SK-N-SH treated with all-trans-retinoic acid at 6 μM for 48 hours (cell line): ENCODE data around the gene FOXK1.

Source experiments
- ATAC-seq: fragments of 200-7000 bp; cut with Tn5 transposase; 3 replicates; pipeline ENCODE4 v1.9.1; 2020; ENCODE audit warnings: mild to moderate bottlenecking, moderate library complexity
- ARNTL ChIP-seq: fragments of 450-650 bp; formaldehyde crosslinking; IDR thresholded peaks from 2 replicates; pipeline ENCODE4 v1.5.0; 2020; ENCODE audit warnings: low read depth, mild to moderate bottlenecking, moderate library complexity, borderline replicate concordance
- CSDC2 ChIP-seq: fragments of 250-450 bp; sonication (Bioruptor Pico); IDR thresholded peaks from 2 replicates; pipeline ENCODE4 v1.5.0; 2020; ENCODE audit warnings: mild to moderate bottlenecking, moderate library complexity
- ESRRG ChIP-seq: fragments of 250-450 bp; sonication (Bioruptor Pico); IDR thresholded peaks from 2 replicates; pipeline ENCODE4 v1.6.1; 2021; ENCODE audit warnings: mild to moderate bottlenecking
- GLIS3 ChIP-seq: fragments of 250-450 bp; sonication (Bioruptor Pico); IDR thresholded peaks from 2 replicates; pipeline ENCODE4 v1.5.0; 2020; ENCODE audit warnings: mild to moderate bottlenecking, moderate library complexity
- OSR1 ChIP-seq: fragments of 250-450 bp; sonication (Bioruptor Pico); IDR thresholded peaks from 2 replicates; pipeline ENCODE4 v1.8.0; 2022; ENCODE audit warnings: moderate library complexity, mild to moderate bottlenecking, inconsistent platforms
- RARB ChIP-seq: fragments of 250-450 bp; sonication (Bioruptor Pico); IDR thresholded peaks from 2 replicates; pipeline ENCODE4 v1.8.0; 2021; ENCODE audit warnings: mild to moderate bottlenecking, moderate library complexity
- SNAI2 ChIP-seq: fragments of 250-450 bp; sonication (Bioruptor Pico); IDR thresholded peaks from 2 replicates; pipeline ENCODE4 v1.5.0; 2020; ENCODE audit warnings: mild to moderate bottlenecking, moderate library complexity
- TCF4 ChIP-seq: fragments of 250-450 bp; sonication (Bioruptor Pico); IDR thresholded peaks from 2 replicates; pipeline ENCODE4 v1.8.0; 2021; ENCODE audit warnings: mild to moderate bottlenecking, moderate library complexity, borderline replicate concordance
- TOX ChIP-seq: fragments of 250-450 bp; sonication (Bioruptor Pico); IDR thresholded peaks from 2 replicates; pipeline ENCODE4 v1.8.0; 2021; ENCODE audit warnings: mild to moderate bottlenecking, moderate library complexity, borderline replicate concordance
- ZC3H10 ChIP-seq: fragments of 250-450 bp; sonication (Bioruptor Pico); IDR thresholded peaks from 2 replicates; pipeline ENCODE4 v1.5.1; 2021; ENCODE audit warnings: mild to moderate bottlenecking, moderate library complexity
- ZFP3 ChIP-seq: fragments of 250-450 bp; sonication (Bioruptor Pico); IDR thresholded peaks from 2 replicates; pipeline ENCODE4 v1.5.0; 2020; ENCODE audit warnings: mild to moderate bottlenecking, moderate library complexity
- ZNF565 ChIP-seq: fragments of 450-650 bp; formaldehyde crosslinking; conservative IDR thresholded peaks from 2 replicates; pipeline ENCODE4 v1.5.0; 2020; ENCODE audit warnings: low read depth, mild to moderate bottlenecking, moderate library complexity
- ZNF70 ChIP-seq: fragments of 450-650 bp; formaldehyde crosslinking; IDR thresholded peaks from 2 replicates; pipeline ENCODE4 v1.5.0; 2020; ENCODE audit warnings: mild to moderate bottlenecking, moderate library complexity
- ZNF8 ChIP-seq: fragments of 450-650 bp; formaldehyde crosslinking; IDR thresholded peaks from 2 replicates; pipeline ENCODE4 v1.5.0; 2020; ENCODE audit warnings: mild to moderate bottlenecking, moderate library complexity
- TF ChIP-seq, protein P1 (sequence below): fragments of 250-450 bp; sonication (Bioruptor Pico); IDR thresholded peaks from 2 replicates; pipeline ENCODE4 v1.5.1; 2021; ENCODE audit warnings: mild to moderate bottlenecking, moderate library complexity
- TF ChIP-seq, protein P2 (sequence below): fragments of 250-450 bp; sonication (Bioruptor Pico); IDR thresholded peaks from 2 replicates; pipeline ENCODE4 v1.8.0; 2020; ENCODE audit warnings: mild to moderate bottlenecking, moderate library complexity, borderline replicate concordance
- TF ChIP-seq, protein P3 (sequence below): fragments of 250-450 bp; sonication (Bioruptor Pico); IDR thresholded peaks from 2 replicates; pipeline ENCODE4 v1.5.1; 2020; ENCODE audit warnings: low read depth, mild to moderate bottlenecking, moderate library complexity
- TF ChIP-seq, protein P4 (sequence below): fragments of 250-450 bp; sonication (Bioruptor Pico); IDR thresholded peaks from 2 replicates; pipeline ENCODE4 v1.5.0; 2020; ENCODE audit warnings: mild to moderate bottlenecking, moderate library complexity

Gene FOXK1

DNA sequence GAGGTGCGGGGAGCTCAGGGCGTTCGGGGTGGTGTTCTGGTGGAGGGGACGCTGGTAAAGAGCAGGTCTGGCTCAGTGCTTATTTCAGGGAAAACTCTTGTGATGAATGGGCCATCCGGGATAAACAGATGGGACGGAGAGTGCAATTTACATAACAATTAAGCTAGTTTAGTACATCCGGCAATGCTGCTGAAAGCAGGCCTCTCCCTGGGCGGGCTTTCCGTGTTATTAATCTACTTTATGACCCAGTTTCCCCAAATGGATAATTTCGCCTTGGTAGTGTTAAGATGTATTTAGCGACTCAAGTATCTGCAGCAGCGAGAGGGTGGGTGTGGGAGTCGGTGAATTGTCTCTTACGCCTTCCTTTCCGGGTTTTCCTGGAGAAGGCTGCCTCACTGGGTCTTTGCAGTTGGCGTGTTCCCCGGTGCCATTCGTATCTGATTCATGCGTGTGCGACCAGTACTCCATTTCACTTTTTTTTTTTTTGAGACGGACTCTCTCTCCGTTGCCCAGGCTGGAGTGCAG lies 25.2 kb downstream of the FOXK1 start:
- TF ChIP-seq, protein P1, sequence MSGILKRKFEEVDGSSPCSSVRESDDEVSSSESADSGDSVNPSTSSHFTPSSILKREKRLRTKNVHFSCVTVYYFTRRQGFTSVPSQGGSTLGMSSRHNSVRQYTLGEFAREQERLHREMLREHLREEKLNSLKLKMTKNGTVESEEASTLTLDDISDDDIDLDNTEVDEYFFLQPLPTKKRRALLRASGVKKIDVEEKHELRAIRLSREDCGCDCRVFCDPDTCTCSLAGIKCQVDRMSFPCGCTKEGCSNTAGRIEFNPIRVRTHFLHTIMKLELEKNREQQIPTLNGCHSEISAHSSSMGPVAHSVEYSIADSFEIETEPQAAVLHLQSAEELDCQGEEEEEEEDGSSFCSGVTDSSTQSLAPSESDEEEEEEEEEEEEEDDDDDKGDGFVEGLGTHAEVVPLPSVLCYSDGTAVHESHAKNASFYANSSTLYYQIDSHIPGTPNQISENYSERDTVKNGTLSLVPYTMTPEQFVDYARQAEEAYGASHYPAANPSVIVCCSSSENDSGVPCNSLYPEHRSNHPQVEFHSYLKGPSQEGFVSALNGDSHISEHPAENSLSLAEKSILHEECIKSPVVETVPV (CRISPR knock-in tag) = no peak
- no peak for TF ChIP-seq ZNF8 (CRISPR knock-in tag)
- no peak for TF ChIP-seq RARB
- no peak for TF ChIP-seq TOX (CRISPR knock-in tag)
- TF ChIP-seq GLIS3 = no peak
- TF ChIP-seq, protein P2, sequence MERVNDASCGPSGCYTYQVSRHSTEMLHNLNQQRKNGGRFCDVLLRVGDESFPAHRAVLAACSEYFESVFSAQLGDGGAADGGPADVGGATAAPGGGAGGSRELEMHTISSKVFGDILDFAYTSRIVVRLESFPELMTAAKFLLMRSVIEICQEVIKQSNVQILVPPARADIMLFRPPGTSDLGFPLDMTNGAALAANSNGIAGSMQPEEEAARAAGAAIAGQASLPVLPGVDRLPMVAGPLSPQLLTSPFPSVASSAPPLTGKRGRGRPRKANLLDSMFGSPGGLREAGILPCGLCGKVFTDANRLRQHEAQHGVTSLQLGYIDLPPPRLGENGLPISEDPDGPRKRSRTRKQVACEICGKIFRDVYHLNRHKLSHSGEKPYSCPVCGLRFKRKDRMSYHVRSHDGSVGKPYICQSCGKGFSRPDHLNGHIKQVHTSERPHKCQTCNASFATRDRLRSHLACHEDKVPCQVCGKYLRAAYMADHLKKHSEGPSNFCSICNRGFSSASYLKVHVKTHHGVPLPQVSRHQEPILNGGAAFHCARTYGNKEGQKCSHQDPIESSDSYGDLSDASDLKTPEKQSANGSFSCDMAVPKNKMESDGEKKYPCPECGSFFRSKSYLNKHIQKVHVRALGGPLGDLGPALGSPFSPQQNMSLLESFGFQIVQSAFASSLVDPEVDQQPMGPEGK (CRISPR knock-in tag) = no peak
- TF ChIP-seq CSDC2 = no peak
- no peak for TF ChIP-seq ZNF565 (CRISPR knock-in tag)
- TF ChIP-seq, protein P3, sequence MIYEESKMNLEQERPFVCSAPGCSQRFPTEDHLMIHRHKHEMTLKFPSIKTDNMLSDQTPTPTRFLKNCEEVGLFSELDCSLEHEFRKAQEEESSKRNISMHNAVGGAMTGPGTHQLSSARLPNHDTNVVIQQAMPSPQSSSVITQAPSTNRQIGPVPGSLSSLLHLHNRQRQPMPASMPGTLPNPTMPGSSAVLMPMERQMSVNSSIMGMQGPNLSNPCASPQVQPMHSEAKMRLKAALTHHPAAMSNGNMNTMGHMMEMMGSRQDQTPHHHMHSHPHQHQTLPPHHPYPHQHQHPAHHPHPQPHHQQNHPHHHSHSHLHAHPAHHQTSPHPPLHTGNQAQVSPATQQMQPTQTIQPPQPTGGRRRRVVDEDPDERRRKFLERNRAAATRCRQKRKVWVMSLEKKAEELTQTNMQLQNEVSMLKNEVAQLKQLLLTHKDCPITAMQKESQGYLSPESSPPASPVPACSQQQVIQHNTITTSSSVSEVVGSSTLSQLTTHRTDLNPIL = no peak
- no peak for TF ChIP-seq TCF4 (CRISPR knock-in tag)
- TF ChIP-seq ESRRG = no peak
- ATAC-seq = no peak

DNA sequence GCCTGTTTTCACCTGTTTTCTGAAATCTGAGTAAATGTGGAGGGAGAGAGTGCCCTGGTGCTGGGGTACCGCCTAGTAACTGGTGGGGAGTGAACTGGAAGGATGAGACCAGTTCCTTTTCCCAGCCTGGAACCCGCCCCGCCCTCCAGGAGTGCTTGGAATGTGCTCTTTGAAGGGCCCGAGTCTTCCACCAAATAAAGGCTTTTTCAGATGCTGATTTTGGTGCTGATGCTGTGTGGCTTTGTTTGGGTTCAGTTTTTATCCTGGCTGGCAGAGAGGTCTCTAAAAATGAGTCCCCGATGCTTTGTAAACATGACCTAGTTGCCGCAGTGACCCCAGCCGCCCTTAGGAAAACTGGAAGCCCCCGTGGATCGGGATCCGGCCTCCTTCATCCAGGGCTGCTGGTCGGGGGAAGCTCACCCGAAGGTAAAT lies 25.9 kb downstream of the FOXK1 start:
- no peak for ATAC-seq
- TF ChIP-seq, protein P4, sequence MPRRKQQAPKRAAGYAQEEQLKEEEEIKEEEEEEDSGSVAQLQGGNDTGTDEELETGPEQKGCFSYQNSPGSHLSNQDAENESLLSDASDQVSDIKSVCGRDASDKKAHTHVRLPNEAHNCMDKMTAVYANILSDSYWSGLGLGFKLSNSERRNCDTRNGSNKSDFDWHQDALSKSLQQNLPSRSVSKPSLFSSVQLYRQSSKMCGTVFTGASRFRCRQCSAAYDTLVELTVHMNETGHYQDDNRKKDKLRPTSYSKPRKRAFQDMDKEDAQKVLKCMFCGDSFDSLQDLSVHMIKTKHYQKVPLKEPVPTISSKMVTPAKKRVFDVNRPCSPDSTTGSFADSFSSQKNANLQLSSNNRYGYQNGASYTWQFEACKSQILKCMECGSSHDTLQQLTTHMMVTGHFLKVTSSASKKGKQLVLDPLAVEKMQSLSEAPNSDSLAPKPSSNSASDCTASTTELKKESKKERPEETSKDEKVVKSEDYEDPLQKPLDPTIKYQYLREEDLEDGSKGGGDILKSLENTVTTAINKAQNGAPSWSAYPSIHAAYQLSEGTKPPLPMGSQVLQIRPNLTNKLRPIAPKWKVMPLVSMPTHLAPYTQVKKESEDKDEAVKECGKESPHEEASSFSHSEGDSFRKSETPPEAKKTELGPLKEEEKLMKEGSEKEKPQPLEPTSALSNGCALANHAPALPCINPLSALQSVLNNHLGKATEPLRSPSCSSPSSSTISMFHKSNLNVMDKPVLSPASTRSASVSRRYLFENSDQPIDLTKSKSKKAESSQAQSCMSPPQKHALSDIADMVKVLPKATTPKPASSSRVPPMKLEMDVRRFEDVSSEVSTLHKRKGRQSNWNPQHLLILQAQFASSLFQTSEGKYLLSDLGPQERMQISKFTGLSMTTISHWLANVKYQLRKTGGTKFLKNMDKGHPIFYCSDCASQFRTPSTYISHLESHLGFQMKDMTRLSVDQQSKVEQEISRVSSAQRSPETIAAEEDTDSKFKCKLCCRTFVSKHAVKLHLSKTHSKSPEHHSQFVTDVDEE = no peak
- TF ChIP-seq, protein P2 (CRISPR knock-in tag) = no peak
- no peak for TF ChIP-seq ZFP3 (CRISPR knock-in tag)

DNA sequence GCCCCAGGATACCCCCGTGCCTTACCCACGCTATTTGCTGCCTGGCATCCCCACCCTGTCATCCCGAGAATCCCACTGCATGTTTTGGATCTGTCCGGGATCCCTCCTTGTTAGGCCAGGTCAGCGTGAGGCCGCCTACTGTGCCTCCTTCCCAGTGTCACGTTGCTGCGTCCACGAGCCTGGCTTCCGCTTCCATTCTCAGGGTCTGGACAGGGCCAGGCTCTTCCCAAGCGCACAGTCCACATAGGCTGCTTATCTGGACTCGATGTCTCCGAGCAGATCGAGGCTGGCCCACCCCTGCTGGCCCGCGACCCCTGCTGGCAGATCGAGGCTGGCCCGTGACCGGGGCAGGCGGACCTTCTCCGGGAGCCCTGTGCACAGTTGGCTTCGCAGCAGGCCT lies 27.1 kb downstream of the FOXK1 start:
- ATAC-seq = no peak
- TF ChIP-seq, protein P2 (CRISPR knock-in tag) = no peak
- TF ChIP-seq OSR1 (no peak), ZC3H10 (CRISPR knock-in tag) (no peak), ARNTL (CRISPR knock-in tag) (no peak), ESRRG (no peak), TOX (CRISPR knock-in tag) (no peak), RARB (no peak), SNAI2 (CRISPR knock-in tag) (no peak), CSDC2 (no peak), ZNF70 (CRISPR knock-in tag) (no peak)
- TF ChIP-seq, protein P1 (CRISPR knock-in tag) = no peak
